T-helper 1 cell treated with Interleukin-12 subunit alpha and Interleukin-12 subunit beta and Interleukin-4 antibody, amounts not matched to agents 30 μg/mL and 1 μg/mL, for 36 hours (primary cell): Measurements from ENCODE around the gene AMER3.

Experiments
- H3K27ac Mint-ChIP-seq: one replicate; pipeline ENCODE4 v1.8.0; 2021; ENCODE audit warnings: mild to moderate bottlenecking, mixed read lengths
- H3K27me3 Mint-ChIP-seq: one replicate; pipeline ENCODE4 v1.8.0; 2021; ENCODE audit warnings: low read depth, mixed read lengths
- H3K36me3 Mint-ChIP-seq: one replicate; pipeline ENCODE4 v1.8.0; 2021; ENCODE audit warnings: low read depth, mixed read lengths
- H3K4me1 Mint-ChIP-seq: one replicate; pipeline ENCODE4 v1.8.0; 2021; ENCODE audit warnings: low read depth, mixed read lengths
- H3K4me3 Mint-ChIP-seq: one replicate; pipeline ENCODE4 v1.8.0; 2021; ENCODE audit warnings: mild to moderate bottlenecking, moderate library complexity, mixed read lengths
- H3K9me3 Mint-ChIP-seq: one replicate; pipeline ENCODE4 v1.8.0; 2021; ENCODE audit warnings: mixed read lengths

Gene AMER3

DNA sequence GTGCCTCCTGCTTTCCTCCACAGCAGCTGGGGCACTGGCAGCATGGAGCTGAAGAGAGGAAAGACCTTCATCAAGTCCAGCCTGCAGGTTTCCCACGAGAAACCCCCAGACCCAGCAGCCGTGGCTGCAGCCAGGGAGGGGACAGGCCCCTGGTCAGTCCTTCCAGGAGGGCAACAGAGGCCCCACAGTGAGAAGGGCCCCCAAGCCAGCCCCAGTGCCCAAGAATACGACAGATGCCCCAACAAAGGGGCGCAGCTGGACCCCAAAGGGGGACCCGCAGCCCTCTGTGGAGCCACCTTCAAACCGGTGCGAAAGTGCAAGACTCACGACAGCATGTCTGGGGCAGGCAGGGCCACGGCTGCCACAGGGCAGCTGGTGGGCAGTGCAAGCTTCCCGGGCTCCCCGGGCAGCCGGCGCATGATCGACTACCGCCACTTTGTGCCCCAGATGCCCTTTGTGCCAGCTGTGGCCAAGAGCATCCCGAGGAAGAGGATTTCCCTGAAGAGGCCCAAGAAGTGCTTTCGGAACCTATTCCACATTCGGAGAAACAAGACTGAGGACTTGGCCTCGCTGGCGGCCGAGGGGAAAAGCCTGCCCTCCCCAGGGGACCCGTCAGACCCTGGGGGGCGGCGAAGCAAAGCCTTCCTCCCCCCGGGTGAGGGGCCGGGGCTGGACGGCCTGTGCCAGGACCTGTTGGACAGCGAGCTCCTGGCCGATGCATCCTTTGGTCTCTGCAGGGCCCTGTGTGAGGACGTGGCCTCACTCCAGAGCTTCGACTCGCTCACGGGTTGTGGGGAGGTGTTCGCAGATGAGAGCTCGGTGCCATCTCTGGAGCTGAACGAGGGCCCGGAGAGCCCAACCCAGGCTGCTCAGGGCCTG lies 6.9 kb downstream of the AMER3 start:
- Mint-ChIP-seq H3K4me3 (no peak overlapping the region), H3K9me3 (no peaks in the 10 kb centered on the region), H3K27me3 (peaks cover 10% of the 10 kb centered on the region), H3K27ac (no peak overlapping the region), H3K4me1 (no peaks in the 10 kb centered on the region), H3K36me3 (no peaks in the 10 kb centered on the region)

- H3K27ac Mint-ChIP-seq = no peak overlapping the region
- H3K27me3 Mint-ChIP-seq = peaks cover 5% of the 10 kb centered on the region
- H3K36me3 Mint-ChIP-seq = no peaks in the 10 kb centered on the region
- no peak overlapping the region for H3K4me3 Mint-ChIP-seq
- no peaks in the 10 kb centered on the region for H3K4me1 Mint-ChIP-seq
- no peaks in the 10 kb centered on the region for H3K9me3 Mint-ChIP-seq
These were observed 7.6 kb downstream of the AMER3 start for GRCh38 chr2:130762910-130763385.

GRCh38 chr2:130763405-130763804 lies 8.1 kb downstream of the AMER3 start:
- Mint-ChIP-seq H3K9me3 (no peaks in the 10 kb centered on the region), H3K27ac (no peak overlapping the region), H3K27me3 (peaks cover 5% of the 10 kb centered on the region), H3K4me1 (no peaks in the 10 kb centered on the region), H3K36me3 (no peaks in the 10 kb centered on the region), H3K4me3 (no peak overlapping the region)

DNA sequence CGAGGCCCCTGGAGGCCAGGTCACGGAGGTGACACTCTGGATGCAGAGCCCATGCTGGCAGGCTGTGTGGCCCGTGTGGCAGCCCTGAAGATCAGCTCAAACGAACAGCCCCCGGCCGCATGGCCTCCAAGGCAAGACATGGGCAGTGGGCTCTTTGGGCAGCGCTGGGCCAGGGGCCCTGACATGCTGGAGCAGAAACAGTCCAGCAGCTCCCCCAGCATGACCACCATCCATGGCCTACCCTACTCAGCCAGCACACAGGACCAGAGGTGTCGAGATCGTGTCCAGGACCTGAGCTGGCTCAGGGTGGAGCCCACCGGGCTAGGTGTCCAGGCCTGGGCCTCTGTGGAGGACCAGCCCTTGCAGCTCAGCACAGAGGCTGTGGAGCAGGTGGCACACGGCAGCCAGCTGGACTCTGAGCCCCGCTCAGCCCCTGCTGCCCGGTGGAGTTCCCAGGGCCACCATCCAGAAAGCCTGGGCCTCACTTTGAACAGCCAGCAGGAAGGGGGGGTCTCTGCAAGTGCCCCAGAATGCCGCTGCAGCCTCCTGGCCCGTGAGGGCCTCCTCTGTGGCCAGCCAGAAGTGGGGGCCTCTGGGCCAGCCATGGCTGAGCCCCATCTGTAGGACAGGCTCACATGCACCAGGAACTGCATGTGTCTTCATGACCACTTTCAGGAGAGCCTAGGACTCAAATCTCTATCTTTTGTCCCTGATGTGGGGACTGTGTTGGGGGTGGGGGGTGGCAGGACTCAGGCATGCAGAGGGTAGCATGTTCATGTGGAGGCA lies 8.9 kb downstream of the AMER3 start:
- Mint-ChIP-seq H3K27me3 (no peaks in the 10 kb centered on the region), H3K27ac (no peak overlapping the region), H3K4me3 (no peak overlapping the region), H3K9me3 (no peaks in the 10 kb centered on the region), H3K36me3 (no peaks in the 10 kb centered on the region), H3K4me1 (no peaks in the 10 kb centered on the region)

- Mint-ChIP-seq H3K4me3 (no peak overlapping the region), H3K27me3 (no peaks in the 10 kb centered on the region), H3K4me1 (no peaks in the 10 kb centered on the region)
These were observed 9.4 kb downstream of the AMER3 start for GRCh38 chr2:130764821-130765115.

DNA sequence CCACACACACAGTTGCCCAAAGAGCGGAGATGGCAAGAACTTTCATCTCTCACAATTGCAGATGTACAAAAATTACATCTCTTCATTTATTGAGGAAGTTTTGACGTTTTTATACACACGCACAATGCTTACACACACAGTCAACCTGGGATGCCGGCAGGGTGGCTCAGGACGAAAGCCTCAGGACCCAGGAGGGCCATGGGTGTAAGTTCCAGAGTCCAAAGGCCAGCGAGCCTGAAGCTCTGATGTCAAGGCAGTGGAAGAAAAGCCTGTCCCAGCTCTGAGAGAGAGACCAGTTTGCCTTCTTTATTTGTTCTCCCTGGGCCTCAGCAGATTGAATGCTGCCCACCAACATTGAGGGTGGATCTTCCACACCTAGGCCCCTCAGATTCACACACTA lies 10.1 kb downstream of the AMER3 start:
- no peaks in the 10 kb centered on the region for H3K36me3 Mint-ChIP-seq
- no peak overlapping the region for H3K27ac Mint-ChIP-seq
- H3K4me1 Mint-ChIP-seq = no peaks in the 10 kb centered on the region
- H3K27me3 Mint-ChIP-seq = no peaks in the 10 kb centered on the region
- H3K4me3 Mint-ChIP-seq = no peak overlapping the region
- no peaks in the 10 kb centered on the region for H3K9me3 Mint-ChIP-seq

More at GRCh38 chr2:130764821-130765115, 9.4 kb downstream of the AMER3 start:
- Mint-ChIP-seq H3K9me3 (no peaks in the 10 kb centered on the region), H3K27ac (no peak overlapping the region), H3K36me3 (no peaks in the 10 kb centered on the region)

DNA sequence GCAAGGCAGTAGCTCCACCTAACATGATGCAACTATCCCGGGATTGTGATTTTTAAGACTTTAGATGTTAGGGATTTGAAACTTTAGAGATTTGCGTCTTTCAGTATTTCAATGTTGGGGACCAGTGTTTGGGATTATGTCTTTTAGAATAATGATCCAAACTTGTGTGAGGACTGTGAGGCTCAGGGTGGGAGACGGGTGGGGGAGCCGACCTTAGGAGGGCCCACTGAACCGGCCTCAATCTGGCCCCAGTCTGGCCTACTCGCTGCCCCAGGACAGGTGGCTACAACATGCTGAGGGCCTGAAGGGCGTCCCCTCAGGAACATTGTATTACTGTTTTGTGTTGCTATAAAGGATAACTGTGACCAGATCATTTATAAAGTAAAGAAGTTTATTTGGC lies 10.7 kb downstream of the AMER3 start:
- Mint-ChIP-seq H3K4me1 (no peaks in the 10 kb centered on the region), H3K9me3 (no peaks in the 10 kb centered on the region), H3K36me3 (no peaks in the 10 kb centered on the region), H3K27ac (no peak overlapping the region), H3K4me3 (no peak overlapping the region), H3K27me3 (no peaks in the 10 kb centered on the region)

DNA sequence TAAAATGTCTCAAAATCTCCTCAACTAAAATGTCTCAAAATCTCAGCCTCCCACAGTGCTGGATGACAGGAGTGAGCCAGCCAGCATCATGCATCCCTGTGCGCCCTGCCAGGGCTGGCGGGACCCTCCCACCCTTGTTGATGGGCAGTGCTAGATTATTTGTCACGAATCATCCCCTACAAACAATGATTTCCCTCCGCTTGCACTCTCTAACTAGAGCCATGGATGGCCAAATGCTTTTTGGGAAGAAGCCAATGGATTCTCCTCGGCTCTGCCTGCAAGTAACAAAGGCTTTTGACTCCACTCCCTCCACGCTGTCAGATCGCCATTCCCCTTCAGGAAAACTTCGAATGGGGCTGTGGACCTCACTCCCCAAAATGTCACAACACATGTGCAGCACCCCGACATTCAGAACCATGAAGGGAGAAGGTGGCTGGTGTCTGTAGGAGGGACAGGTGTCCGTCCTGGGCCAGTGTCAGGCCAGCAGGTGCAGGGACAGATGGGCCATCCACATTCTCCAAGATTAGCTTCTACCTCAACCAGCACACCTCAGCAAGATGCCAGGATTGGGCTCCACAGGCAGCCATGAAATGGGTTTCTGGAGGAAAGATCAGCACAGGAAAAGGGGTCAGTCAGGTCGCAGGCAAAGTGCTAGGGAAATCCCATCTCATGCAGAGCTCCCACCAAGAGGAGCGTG lies 11.5 kb downstream of the AMER3 start:
- no peak overlapping the region for H3K27ac Mint-ChIP-seq

DNA sequence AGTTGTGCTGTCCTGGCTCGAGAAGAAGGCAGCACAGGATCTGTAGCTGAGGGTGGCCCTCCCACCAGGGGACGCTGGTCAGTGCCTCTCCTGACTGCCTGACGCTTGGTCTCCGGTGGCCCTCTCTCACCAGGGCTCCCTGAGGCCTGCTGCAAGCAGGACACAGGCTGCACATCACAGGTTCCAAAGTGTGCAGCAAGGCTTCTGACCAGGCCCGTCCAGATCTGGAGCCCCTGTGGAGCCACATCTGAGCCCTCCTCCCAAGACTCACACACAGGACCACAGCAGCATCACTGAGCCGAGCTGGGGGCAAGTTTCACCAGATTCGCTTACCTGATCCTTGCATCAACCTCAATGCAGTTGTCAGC lies 12.1 kb downstream of the AMER3 start:
- Mint-ChIP-seq H3K36me3 (no peaks in the 10 kb centered on the region), H3K27me3 (no peaks in the 10 kb centered on the region), H3K27ac (no peak overlapping the region), H3K4me3 (no peak overlapping the region), H3K9me3 (no peaks in the 10 kb centered on the region), H3K4me1 (no peaks in the 10 kb centered on the region)

More for the DNA sequence above, 11.5 kb downstream of the AMER3 start:
- Mint-ChIP-seq H3K4me1 (no peaks in the 10 kb centered on the region), H3K9me3 (no peaks in the 10 kb centered on the region), H3K36me3 (no peaks in the 10 kb centered on the region), H3K27me3 (no peaks in the 10 kb centered on the region), H3K4me3 (no peak overlapping the region)

DNA sequence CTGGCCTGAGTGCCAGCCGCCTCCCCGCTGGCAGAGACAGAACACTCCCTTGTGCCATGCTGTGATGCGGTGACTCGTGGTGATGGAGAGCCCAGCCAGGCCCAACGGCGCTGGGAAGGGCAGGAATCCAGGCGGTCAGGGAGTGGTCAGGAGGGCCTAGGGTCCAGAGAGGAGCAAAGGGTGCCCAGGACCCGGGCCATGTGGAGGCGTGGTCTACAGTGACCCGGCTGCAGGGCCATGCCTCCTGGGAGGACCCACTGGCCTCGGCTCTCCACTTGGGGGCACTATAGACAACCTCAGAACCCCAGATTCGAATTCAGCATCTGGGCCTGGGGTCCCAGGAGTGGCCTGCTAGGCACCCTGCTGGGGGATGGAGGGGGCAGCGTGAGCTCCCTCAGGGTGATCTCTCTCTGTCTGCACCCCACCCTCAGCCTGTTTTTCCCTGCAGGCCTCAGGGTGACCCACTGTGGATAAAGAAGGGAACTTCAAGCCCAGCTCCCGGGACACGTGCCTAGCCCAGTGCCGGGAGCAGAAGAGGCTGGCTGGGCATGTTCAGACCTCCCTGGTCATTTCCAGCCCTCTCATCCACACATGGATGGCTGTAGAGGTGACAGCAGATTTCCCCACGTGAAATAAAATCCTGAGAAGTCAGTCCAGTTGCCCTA lies 13.0 kb downstream of the AMER3 start:
- H3K36me3 Mint-ChIP-seq = no peaks in the 10 kb centered on the region
- peaks cover 4% of the 10 kb centered on the region for H3K9me3 Mint-ChIP-seq
- no peak overlapping the region for H3K4me3 Mint-ChIP-seq
- H3K27me3 Mint-ChIP-seq = no peaks in the 10 kb centered on the region
- no peaks in the 10 kb centered on the region for H3K4me1 Mint-ChIP-seq
- no peak overlapping the region for H3K27ac Mint-ChIP-seq

- Mint-ChIP-seq H3K36me3 (no peaks in the 10 kb centered on the region), H3K27me3 (no peaks in the 10 kb centered on the region), H3K27ac (no peak overlapping the region), H3K9me3 (peaks cover 4% of the 10 kb centered on the region), H3K4me3 (no peak overlapping the region), H3K4me1 (no peaks in the 10 kb centered on the region)
These were observed 14.1 kb downstream of the AMER3 start for GRCh38 chr2:130769343-130769907.

DNA sequence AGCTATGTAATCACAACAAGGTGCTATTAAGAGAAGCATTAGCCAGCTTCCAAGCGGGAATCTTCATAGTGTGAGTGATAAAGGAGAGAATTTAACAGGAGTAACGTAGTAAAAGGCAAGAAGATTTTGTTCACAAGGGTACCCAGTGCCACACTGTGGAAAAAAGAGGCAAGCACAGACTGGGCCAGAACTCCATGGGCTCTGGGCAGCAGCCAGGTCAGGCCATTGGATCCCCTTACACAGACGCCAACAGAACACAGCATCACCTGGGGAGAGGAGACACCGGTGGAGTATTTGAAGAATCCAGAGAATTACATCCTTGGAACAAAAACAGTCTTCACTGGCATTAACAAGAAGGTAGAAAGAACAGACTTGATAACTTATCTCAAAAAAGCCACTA lies 21.2 kb downstream of the AMER3 start:
- Mint-ChIP-seq H3K36me3 (no peaks in the 10 kb centered on the region), H3K27ac (no peak overlapping the region), H3K4me3 (no peak overlapping the region), H3K27me3 (peaks cover 9% of the 10 kb centered on the region), H3K9me3 (peaks cover 4% of the 10 kb centered on the region), H3K4me1 (no peaks in the 10 kb centered on the region)

GRCh38 chr2:130778781-130779180 lies 23.4 kb downstream of the AMER3 start:
- Mint-ChIP-seq H3K9me3 (no peaks in the 10 kb centered on the region), H3K27me3 (peaks cover 9% of the 10 kb centered on the region), H3K27ac (no peak overlapping the region), H3K4me1 (no peaks in the 10 kb centered on the region), H3K36me3 (no peaks in the 10 kb centered on the region), H3K4me3 (no peak overlapping the region)

DNA sequence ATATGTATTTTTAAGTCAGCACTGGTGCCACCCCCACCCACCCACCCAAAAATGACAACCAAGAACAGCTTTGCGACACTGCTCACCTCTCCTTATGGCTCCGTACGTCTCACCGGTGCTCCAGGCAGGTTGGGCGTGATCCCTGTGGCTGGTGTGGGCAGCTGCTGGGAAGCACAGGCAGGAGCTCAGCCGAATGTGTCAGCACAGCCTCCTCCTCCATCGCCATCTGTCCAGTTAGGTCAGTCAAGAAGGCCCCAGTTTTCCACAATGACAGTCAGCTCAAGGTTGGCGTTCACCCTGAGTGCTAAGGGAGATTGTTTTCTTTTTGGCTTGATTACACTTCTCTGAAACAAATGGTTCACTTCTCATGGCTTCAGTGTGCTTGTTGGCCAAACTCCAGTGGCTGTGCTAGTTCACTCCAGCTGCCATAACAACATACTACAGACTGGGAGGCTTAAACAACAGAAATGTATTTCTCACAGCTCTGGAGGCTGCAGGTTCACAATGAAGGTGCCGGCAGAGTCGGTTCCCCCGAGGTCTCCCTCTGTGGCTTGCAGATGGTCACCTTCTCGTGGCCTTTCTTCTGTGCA lies 30.2 kb downstream of the AMER3 start:
- no peaks in the 10 kb centered on the region for H3K27me3 Mint-ChIP-seq
- H3K4me1 Mint-ChIP-seq = no peaks in the 10 kb centered on the region
- H3K4me3 Mint-ChIP-seq = no peak overlapping the region
- no peak overlapping the region for H3K27ac Mint-ChIP-seq
- H3K9me3 Mint-ChIP-seq = no peaks in the 10 kb centered on the region
- H3K36me3 Mint-ChIP-seq = no peaks in the 10 kb centered on the region
